WTC11 (cell line): ENCODE data around the gene VKORC1.

ENCODE experiments used
- RORB ChIP-seq: fragments of 250-450 bp; sonication (Bioruptor Pico); IDR thresholded peaks from 2 replicates; pipeline ENCODE4 v1.9.0; 2021; ENCODE audit warnings: mild to moderate bottlenecking
- USF1 ChIP-seq: sonication (generic); formaldehyde crosslinking; IDR thresholded peaks from 2 replicates; pipeline ENCODE4 v1.8.0; 2022; ENCODE audit warnings: mild to moderate bottlenecking, missing genetic modification reagents

- TF ChIP-seq USF1, result peak; percentile 23; the same call in 1 of the 2 replicates
- no peak for TF ChIP-seq RORB (CRISPR knock-in tag)
Measured at GRCh38 chr16:31073142-31073969, 21.2 kb downstream of the VKORC1 start.
